SK-N-MC (cell line): ENCODE results near the gene SHISAL1.

Experiments used
- EZH2 ChIP-seq: fragments of 200-600 bp; sonication (generic); IDR thresholded peaks from one replicate; pipeline ENCODE4 v1.6.1; 2017; ENCODE audit warnings: antibody characterized with exemption
- FOXP2 ChIP-seq: optimal IDR thresholded peaks from 2 replicates; pipeline ENCODE3; 2011; ENCODE audit warnings: mild to moderate bottlenecking, moderate library complexity; ENCODE audit not compliant: insufficient read depth; ENCODE audit errors: extremely low read length, control extremely low read depth
- POLR2AphosphoS5 ChIP-seq: IDR thresholded peaks from 2 replicates; pipeline ENCODE4 v1.6.1; 2012; ENCODE audit warnings: mild to moderate bottlenecking, low read depth, low read length, borderline replicate concordance

GRCh38 chr22:44195189-44195871 is 117.4 kb downstream of the SHISAL1 start:
- no peak for TF ChIP-seq POLR2AphosphoS5
- no peak for TF ChIP-seq EZH2
- no peak for TF ChIP-seq FOXP2
